Measurements from ENCODE around the gene ALDH1A3.

ALDH1A3 gene

GRCh38 chr15:100958326-100959065, 78.9 kb downstream of the ALDH1A3 start:
- no peak for DNase-seq

GRCh38 chr15:100959066-100960050, 79.7 kb downstream of the ALDH1A3 start:
- no peak for DNase-seq
